Epithelial cell of esophagus (primary cell): ENCODE results near the gene IL1RL1.

Experiments
- DNase-seq: peaks from one replicate; pipeline ENCODE4 v3.0.0; 2010; ENCODE audit warnings: low read depth
- H3K4me3 ChIP-seq: 2 replicates; pipeline ENCODE4 v1.5.1; 2011; ENCODE audit warnings: mild to moderate bottlenecking, low read length, control low read depth
- CTCF ChIP-seq: IDR thresholded peaks from 2 replicates; pipeline ENCODE4 v1.5.1; 2011; ENCODE audit warnings: low read depth, mild to moderate bottlenecking, low read length, control low read depth, inconsistent platforms; ENCODE audit not compliant: insufficient read depth; ENCODE audit errors: missing control alignments

Gene IL1RL1

GRCh38 chr2:102361632-102362241 is 50.4 kb downstream of the IL1RL1 start:
- DNase-seq, result no peak
- no peak overlapping the region for H3K4me3 ChIP-seq
- no peak for TF ChIP-seq CTCF

DNA sequence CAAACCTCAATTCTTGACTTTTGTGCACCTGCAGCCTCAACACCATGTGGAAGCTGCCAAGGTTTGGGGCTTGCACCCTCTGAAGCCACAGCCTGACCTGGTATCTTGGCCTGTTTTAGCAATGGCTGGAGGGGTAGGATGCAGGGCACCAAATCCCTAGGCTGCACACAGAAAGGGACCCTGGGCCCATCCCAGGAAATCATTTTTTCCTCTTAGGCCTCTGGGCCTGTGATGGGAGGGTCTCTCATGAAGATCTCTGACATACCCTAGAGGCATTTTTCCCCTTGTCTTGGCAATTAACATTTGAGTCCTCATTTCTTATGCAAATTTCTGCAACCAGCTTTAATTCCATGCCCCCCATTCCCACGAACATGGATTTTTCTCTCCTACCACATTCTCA is 54.4 kb downstream of the IL1RL1 start:
- no peak for DNase-seq
- TF ChIP-seq CTCF, result no peak
- no peak overlapping the region for H3K4me3 ChIP-seq

- H3K4me3 ChIP-seq, result no peak overlapping the region
- no peak for TF ChIP-seq CTCF
- no peak for DNase-seq
These were observed 55.2 kb downstream of the IL1RL1 start for GRCh38 chr2:102366406-102367112.

GRCh38 chr2:102367331-102367971 is 56.1 kb downstream of the IL1RL1 start:
- no peak overlapping the region for H3K4me3 ChIP-seq
- TF ChIP-seq CTCF, result no peak
- DNase-seq, result no peak

- TF ChIP-seq CTCF, result no peak
- DNase-seq, result no peak
- H3K4me3 ChIP-seq, result no peak overlapping the region
These were observed 57.2 kb downstream of the IL1RL1 start for GRCh38 chr2:102368461-102369109.

- H3K4me3 ChIP-seq, result no peak overlapping the region
- DNase-seq, result no peak
- TF ChIP-seq CTCF, result no peak
These were observed 58.5 kb downstream of the IL1RL1 start for GRCh38 chr2:102369866-102370265.
